ENCODE results near the gene IGFALS.

Gene IGFALS

DNA sequence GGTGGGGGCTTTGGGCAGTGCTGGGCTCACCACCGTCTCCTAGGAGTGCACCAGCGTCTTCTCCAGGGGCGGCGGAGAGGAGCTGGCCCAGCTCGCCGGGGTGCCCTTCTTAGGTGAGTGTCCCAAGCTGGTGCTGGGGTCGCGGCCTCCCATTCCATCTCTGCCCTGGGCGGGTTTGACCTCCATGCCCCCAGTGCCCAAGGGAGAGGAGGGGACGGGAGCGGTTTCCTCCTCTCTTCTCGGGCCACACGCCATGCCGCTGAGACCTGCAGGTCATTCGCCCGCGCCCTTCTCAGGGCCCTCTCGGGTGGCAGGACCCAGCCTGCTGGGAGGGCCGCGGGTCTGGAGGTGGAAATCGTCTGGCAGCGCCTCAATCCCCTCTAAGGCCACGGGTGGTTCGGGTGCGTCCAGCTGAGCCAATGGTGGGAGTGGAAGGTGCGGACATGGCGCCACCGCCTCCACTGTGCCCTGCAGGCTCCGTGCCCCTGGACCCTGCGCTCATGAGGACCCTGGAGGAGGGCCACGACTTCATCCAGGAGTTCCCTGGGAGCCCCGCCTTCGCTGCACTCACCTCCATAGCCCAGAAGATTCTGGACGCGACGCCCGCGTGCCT, 5.3 kb downstream of the IGFALS start:
- no peak for DNase-seq

DNA sequence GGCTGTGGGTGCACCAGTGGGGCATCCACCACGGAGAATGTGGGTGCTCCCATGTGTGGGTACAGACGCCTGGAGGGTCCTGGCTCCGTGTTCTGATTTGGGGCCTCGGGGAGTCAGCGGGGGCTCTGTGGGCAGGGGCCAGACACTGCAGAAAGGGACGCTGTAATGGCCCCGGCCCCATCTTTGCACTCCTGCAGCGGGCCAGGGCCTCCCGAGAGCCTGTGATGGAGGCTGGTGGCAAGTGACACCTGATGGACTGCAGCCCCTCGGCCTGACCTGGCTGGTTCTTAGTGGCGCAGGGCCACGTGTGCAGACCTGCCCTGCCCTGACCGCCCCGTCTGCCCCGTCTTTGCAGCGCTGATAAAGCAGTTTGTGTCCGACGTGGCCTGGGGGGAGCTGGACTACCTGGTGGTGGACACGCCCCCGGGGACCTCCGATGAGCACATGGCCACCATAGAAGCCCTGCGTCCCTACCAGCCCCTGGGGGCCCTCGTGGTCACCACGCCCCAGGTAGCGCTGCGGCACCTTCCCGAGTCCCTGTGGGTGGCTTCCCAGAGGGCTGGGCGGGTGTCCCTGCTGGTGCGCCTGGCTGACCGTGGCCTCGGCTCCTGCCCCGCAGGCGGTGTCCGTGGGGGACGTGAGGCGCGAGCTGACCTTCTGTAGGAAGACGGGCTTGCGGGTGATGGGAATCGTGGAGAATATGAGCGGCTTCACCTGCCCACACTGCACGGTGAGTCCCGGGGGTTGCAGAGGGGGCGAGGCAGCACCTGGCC, 6.0 kb downstream of the IGFALS start:
- no peak for DNase-seq

DNA sequence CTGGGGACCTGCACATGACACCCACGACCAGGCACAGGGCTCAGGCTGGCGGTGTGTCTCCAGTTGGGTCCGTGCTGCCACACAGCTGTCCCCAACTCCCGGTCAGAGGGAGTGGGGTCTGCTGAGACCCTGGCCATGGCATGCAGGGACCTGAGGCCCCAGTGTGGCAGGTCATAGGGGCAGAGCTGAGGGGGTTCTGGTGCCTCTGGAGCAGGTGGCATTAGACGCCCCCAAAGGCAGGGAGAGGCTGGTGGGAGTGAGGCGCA, 6.5 kb downstream of the IGFALS start:
- no peak for DNase-seq

DNA sequence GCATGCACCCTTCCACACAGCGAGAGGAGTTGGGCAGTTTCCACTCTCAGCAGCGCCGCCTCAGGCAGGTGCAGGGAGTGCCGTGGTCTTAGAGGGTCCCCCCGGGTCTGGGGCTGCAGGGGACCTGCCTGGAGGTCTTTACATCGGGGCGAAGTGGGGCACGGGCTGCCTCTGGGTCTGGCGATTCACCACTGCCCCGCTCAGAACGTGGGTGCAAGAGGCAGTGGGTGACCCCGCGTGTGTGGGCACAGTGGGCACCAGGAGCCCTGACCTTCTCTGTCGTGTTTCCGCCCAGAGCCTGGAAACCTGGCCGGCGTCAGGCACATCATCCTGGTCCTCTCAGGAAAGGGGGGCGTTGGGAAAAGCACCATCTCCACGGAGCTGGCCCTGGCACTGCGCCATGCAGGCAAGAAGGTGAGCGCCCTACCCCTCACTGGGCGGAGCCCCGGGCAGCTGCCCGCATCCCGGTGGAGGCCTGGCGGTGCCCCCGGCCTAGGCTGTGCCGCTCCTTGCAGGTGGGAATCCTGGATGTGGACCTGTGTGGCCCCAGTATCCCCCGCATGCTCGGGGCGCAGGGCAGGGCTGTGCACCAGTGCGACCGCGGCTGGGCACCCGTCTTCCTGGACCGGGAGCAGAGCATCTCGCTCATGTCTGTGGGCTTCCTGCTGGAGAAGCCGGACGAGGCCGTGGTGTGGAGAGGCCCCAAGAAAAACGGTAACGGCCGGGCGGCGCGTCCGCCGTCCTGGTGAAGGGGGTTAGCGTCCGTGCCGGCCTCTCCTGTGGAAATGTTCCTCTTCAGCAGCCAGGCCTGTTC, 7.1 kb downstream of the IGFALS start:
- no peak for DNase-seq

DNA sequence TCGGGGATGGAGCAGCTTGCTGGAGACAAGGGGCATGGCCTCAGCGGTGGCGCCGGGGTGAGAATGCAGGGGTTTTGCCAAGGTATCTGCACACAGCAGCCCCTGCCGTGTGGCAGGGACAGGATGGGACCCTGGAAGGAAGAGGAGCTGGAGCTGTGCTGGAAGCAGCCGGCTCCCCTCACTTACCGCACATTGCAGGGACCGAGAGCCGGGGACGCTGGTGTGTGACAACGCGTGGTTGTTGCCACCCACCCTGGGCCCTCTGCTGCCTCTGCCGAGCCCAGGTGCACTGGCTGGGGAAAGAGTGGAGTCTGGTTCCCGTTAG, 7.7 kb downstream of the IGFALS start:
- DNase-seq, result no peak

DNA sequence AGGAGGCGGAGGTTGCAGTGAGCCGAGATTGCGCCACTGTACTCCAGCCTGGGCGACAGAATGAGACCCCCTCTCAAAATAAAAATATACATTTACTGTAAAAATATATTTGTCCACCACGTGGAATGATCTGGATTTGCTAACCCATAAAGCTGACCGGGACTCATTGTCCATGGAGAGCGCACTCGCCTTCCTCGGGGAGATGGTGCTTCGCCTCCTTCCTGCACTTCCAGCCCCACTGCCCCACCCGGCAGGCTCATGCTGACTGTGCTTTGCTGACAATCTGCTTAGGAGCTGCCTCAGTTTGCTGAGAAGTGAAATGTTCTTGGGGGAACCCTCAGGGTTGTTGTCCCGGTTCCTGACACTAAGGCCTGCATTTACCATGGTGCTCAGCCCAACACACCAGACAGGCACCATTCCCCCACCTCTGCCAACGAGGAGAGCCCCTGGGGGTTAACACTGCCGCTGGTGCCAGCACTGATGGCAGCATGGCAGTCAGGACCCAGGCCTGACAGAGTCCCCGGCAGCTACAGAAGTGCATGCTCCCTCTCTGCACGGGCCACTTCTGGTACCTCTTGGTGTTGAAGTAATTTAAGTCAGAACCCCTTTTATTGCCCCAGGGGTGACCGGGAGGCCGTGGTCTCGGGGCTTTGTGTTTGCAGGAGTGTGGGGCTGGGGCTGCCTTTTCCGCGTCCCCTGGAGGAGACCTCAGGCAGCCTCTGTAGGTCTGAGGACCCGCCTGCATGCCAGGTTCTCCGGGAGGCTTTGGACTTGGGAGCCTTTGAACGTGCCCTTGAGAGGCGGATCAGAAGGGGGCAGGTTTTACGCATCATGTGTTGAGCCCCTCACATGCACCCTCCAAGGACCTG, 8.3 kb downstream of the IGFALS start:
- no peak for DNase-seq

DNA sequence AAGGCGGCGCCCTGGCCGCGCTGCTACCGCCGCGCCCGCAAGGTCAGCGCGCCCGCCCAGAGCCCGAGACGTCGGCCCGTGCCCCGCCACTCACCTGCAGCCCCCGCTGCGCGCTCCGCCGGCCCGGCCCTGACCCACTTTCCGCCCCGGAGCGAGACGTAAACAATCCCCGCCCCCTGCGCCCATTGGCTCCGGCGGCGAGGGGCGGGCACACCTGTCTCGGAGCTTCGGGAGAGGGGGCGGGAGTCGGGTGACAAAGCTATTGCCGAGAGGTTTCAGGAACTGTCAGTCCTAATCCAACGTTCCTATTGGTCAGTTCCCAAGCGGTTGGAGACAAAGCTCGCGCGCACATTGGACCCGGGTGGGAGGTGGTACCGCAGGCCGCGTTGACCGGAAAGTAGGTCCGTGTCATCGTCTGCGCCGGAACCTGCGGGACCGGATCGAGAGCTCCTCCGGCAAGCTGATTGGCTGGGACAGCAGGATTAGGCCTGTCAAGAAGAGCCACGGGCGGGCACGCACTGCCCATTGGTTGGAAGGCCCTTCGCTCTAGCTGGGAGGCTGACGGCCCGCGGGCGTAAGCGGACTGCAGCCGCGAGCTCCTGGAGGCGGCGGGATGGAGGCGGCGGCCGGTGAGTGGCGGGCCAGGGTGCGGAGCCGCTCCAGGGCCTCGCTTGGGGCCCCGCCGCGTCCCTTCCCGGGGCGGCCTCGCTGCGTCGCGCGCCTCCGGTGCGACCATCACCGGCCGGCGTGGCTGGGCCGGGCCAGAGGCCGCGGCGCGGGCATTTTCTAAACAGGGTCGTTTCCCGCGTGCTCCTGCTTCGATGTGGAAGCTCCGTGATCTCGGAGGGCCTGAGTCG, 10.9 kb downstream of the IGFALS start, which contains the start of the genes NUBP2 and SPSB3:
TSS of gene NUBP2 (plus strand) at position 553 of the 857 bp plus-strand sequence. CDS start at position 614, 61 bp downstream.
TSS of gene SPSB3 (minus strand) at position 164 of the 857 bp plus-strand sequence. CDS start 1,088 bp downstream, outside the sequence.
- peak; percentile 100 for DNase-seq

DNA sequence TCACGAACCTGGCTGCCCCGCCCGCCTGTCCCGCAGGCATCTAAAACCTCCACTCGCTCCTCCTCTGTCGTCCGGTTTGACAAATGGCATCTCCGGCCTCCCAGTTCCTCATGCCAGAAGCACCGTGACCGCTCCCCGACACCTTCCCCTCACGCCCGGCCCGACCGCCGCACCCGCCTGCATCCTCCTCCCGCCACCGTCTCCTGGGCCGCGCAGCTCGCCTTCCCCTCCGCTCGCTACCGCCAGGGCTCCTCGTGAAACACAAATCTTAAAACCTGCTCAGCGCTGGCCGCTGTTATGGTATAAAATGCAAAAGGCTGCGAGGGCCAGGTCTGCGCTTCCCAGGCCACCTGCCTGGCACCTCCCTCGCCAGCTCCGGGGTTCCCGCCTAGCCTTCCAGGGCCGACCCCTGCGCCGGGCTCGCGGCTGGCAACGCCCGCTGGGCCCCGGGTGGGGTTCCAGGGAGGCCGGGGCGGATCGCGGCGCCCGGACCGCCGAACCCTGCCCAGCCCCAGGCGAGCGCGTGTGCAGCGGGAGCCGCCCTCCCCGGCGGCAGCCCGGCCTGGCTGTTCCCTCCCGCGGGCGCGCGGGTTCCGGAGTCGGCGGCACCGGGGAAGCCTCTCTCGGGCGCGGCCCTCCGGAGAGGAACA, 11.6 kb downstream of the IGFALS start:
- peak; percentile 34 for DNase-seq

DNA sequence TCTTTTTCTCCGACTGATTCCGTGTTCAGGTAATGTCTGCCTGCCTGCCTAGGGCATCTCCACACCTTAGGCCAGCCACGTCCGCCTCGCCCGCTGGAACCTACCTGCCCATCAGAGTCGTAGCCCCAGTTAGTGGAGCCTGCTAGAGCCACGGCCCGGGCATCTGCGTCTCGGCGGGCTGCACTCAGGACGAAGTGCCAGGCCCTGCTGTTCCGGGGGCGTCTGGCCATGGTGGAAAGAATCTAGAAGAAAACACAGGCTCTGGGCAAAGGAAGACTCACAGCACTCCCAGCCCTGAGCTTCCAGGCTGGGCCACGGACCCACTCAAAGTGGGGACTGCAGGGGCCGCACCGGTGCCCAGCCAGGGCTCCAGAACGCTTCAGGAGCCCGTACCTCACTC, 12.3 kb downstream of the IGFALS start:
- DNase-seq, result no peak

DNA sequence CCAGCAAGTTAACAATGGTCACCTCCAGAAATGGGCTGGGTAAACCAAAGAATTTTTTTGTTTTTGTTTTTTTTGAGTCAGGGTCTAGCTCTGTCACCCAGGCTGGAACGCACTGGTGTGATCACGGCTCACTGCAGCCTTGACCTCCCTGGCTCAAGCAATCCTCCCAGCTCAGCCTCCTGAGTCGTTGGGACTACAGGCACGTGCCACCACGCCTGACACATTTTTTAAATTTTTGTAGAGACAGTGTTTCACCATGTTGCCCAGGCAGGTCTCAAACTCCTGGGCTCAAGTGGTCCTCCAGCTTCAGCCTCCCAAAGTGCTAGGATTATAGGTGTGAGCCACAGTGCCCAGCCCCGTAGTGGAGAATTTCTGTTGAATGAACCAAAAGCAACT, 12.8 kb downstream of the IGFALS start:
- DNase-seq, result no peak

DNA sequence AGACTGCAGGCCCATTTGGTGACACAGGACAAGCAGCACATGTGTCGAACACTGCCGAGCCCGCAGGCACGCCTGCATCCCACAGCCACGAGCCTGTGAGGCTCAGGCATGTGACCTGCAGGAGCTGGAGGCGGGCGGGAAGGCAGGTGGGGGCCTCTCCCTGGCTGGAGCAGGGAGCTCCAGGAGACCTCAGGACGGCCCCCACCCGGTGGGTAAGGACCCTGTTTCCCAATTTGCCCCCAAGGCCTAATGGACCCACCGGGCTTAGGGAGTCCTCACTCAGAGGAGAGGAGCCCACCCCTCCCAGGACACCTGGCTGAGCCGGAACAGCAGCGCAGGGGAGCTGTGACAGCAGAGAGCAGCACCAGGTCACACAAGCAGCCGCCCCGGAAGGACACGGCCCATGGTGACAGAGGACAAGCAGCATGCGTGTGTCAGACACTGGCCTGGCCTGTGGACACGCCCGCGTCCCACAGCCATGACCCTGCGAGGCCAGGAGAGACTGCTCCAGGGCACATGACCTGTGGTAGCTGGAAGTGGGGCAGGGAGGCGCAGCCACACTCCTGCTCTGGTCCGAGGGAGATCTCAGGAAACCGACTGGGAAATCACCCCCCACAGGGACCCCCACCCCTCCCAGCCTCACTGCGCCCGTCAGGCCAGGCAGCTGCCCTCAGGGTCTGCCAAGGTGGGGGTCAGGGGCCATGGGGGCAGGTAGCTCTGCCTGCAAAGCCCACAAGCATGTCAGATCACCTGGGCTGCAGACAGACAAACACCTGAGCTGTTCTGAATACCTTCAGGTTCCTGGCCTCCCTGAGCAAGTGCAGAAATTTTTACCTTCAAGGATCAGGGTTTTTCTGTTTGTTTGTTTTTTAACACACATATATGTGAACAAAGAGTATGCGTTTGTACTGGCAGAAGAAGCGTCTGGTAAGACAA, 13.5 kb downstream of the IGFALS start:
- DNase-seq, result peak; percentile 41

DNA sequence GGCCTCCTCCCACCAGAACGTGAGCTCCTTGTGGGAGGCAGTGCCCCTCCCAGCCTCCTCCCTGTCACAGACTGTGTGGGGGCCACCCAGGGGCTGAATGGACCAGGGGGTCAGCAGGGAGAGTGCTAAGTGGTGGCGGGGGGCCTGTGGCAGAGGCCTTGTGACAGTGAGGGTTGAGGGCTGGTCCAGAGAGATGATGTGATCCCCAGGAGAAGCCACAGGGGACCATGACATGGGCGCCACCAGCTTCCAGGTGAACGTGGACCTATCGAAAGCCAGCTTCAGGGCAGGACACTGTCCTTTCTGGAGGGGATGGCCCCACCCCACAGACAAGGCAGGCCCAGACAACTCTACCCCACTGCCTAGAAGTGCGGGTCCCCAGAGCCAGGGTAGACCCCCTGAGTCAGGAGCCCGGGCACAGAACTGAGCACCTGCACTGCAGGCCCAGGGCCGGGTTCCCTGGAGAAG, 14.2 kb downstream of the IGFALS start:
- DNase-seq, result no peak

DNA sequence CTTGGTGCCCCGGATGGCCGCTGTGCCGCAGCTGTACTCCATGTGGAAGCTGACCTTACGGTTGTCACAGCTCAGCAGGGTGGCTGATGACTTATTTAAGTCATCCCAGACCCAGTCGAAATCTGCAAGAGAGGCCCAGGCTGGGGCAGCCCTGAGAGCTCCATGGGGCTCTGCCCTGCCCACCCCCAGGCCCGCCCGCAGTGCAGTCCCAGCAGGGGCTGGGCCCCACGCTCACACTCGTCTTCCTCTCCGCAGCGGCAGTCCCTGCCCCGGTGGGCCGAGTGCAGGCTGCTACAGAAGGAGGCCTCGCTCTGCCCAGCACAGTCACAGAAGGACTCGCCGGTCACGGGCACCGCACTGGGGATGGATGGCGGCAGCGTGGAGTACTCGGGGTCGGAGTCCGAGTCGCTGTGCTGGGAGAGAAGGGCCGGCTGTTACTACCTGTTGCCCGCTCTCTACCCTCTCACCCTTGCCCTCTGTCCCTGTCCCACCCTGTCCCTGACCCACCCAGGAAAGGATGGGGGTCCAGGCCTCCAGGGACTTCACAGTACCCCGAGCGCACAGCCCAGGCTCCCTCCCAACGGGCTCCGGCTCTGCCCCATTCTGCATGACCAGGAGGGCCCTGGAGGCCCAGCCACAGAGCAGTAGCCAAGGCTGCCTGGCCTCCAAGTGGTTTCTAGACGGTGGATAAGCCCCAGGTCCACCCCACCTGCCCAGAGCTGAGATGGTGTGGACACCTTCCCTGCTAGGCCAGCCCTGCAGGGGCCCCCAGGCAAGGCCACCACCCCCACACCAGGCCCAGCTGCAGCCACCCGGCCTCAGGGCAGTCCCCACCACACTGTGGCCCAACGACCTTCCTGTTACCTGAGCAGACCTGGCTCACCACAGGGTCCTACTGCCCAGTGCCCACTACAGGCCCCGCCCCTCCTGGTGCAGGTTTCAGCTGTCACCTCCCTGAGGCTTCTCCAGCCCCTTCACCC, 15.0 kb downstream of the IGFALS start:
- no peak for DNase-seq

DNA sequence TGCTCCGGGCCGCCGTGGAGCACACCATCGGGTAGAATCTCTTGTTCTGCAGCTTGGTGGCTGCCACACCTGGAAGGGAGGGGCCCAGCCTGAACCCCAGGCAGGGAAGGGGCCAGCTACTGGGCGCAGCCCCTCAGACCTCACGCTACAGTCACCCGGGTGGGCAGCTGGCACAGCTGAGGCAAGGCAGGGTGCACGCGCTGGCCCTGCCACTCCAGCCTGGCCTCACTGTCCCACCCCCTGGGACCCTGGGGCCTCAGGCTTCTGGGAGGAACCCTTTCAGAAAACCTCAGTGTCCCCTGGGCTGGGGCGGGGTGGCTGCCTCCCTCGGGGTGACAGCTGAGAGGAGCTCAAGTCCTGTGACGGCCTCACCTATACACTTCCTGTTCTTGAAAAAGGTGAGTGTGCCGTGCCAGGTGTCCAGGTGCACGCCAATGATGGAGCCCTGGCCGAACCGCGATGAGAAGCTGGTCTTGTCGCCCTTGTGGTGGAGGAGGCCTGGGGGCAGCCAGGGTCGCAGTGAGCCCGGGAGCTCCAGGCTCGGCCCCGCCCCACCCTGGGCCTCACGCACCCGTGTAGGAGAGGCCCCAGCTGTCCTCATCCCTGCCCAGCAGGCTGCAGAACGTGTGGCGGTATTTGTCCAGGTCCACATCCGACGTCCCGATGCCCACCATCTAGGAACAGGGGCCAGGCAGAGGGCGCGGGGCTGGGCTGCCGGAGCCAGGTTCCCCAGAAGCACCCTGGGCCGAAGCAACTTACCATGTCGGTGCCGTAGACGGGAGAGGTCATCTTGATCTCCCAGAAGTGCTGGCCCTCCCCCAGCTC, 15.9 kb downstream of the IGFALS start:
- peak; percentile 34 for DNase-seq

DNA sequence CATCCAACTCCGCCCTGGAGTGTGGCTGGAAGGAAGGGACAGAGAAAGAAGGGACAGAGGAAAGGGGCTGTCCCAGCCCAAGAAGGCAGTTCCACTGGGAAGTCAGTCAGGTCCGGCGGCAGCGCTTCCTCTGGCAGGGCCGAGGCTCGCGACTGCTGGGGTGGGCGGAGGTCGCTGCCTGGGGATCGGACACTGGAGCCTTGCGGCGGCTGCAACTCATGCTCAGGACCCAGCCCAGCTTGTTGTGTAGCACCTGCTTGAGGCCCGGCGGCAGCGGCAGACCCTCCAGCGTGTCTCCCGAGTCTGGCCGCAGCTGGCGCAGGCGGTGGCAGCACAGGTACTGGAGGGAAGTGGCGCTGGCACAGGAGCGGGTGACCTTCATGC, 16.5 kb downstream of the IGFALS start:
- DNase-seq, result no peak

DNA sequence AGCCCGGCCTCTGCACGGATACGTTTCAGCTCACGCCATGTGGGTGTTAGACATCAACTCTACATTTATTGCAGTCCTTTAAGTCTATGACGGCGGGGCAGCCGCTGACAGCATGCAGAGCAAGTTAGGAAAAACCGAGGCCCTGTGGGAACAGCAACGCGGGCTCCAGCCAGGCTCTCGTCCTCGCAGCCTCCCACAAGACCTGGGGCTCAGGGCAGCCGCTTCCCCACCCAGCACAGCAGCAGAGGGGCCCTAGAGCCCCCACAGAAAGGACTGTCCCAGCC, 16.9 kb downstream of the IGFALS start:
- DNase-seq, result no peak

DNA sequence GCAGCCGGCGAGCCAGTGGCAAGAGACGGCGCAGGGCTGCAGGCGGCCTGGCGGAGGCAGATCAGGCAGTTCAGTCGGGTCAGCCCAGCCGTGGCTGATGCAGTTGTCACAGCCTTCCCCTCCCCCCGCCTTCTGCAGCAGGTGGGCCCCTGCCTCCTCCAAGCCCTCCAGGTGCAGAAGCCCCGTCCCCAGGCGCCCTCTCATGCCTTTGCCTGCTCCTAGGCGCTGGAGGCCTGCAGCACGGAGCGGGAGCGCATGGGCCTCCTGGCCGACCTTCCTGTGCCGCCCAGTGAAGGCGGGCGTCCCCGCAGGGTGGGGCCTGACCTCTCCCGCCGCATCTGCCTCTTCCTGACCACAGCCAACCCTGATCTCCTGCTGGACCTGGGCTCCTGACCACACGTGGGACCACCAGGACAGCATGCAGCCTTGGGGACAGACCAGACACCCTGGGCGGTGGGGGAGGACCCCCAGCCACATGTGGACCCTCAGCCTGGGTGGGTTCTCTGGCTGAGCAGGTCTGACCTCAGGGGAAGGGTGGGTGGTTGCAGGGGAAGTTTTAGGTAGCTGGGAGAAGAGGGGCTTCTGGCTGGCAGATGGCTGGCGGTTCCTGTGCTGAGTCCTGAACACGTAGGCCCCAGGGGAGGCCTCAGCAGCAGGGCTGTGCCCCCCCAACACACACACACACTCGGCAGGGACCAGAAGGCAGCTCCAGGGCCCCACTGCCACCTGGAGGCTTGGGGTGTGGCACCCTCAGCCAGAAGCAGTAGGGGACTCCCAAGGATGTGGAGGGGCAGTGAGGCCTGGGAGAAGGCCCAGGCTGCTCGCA, 17.4 kb downstream of the IGFALS start:
- DNase-seq, result no peak
